GM10248 (cell line): Measurements from ENCODE around the gene DACT3.
A peak's percentile ranks its signal among the peaks of the same experiment; 100 is the strongest.

Source experiments
- CTCF ChIA-PET: fragments of 300-600 bp; sonication (Branson Sonifier 250); formaldehyde crosslinking; extraction: SDS; loops from one replicate; lab custom pipeline; 2021; ENCODE audit warnings: antibody characterized with exemption; lab: Yijun Ruan, JAX
- POLR2A ChIA-PET: fragments of 350-650 bp; sonication (Branson Sonifier 250); formaldehyde crosslinking; extraction: SDS; loops from one replicate; lab custom pipeline; 2020; ENCODE audit warnings: antibody characterized with exemption; lab: Yijun Ruan, JAX
- DNase-seq: peaks from one replicate; pipeline ENCODE4 v3.0.0; 2012; ENCODE audit errors: extremely low spot score
- TF ChIP-seq, protein P1 (sequence below): IDR thresholded peaks from 2 replicates; pipeline ENCODE4 v1.5.1; 2012; ENCODE audit warnings: mild to moderate bottlenecking, low read depth; ENCODE audit errors: extremely low read depth, missing control alignments, control extremely low read depth

DACT3 gene

DNA sequence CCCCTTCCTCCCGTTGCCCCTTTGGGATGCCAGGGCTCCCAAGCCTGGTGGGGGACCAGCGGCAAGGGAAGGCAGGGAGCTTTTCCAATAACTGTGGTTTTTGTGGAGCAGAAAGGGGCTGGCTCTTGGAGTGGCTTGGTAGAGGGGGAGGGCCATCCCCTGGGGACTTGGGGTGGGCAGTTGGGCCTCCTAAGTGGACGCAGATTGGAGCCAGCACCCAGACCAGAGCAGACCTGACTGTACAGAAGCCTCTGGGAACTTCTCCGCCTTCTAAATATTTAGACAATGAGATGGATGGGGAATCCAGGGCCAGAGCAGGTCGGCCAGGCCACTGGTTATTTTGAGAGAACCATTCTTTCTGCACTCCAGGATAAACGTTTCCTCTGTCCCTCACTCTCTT lies 40.3 kb downstream of the DACT3 start:
- ChIA-PET POLR2A (no interaction called here), CTCF (interaction anchor here (1.1 to 18.5 kb wide), 4 partner anchors 8 to 128 kb away, joined by 3 to 287 read pairs (median 48); partner anchors contain the start of gene DACT3)
- TF ChIP-seq, protein P1, sequence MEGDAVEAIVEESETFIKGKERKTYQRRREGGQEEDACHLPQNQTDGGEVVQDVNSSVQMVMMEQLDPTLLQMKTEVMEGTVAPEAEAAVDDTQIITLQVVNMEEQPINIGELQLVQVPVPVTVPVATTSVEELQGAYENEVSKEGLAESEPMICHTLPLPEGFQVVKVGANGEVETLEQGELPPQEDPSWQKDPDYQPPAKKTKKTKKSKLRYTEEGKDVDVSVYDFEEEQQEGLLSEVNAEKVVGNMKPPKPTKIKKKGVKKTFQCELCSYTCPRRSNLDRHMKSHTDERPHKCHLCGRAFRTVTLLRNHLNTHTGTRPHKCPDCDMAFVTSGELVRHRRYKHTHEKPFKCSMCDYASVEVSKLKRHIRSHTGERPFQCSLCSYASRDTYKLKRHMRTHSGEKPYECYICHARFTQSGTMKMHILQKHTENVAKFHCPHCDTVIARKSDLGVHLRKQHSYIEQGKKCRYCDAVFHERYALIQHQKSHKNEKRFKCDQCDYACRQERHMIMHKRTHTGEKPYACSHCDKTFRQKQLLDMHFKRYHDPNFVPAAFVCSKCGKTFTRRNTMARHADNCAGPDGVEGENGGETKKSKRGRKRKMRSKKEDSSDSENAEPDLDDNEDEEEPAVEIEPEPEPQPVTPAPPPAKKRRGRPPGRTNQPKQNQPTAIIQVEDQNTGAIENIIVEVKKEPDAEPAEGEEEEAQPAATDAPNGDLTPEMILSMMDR: no peak
- DNase-seq: no peak

DNA sequence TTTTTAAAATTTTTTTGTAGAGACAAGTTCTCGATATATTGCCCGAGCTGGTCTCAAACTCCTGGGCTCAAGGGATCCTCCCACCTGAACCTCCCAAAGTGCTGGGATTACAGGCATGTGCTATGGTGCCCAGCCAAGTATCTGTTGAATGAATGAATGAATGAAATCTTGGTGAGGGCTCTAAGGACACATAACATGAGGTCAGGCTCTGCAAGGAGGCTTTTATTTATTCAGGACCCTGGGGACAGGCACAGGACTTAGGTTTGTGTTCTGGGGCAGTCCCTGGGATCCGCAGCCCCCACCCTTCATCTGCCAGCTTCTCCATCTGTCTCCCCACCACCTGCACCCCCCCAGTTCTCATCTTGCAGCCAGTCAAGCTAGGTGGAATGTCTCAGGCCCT lies 40.7 kb downstream of the DACT3 start:
- DNase-seq: no peak
- ChIA-PET CTCF (interaction anchor here (0.7 to 18.5 kb wide), 7 partner anchors 8 to 129 kb away, joined by 3 to 287 read pairs (median 30); partner anchors contain the start of gene DACT3), POLR2A (interaction anchor here (0.7 kb wide), 1 partner anchor 54 kb away, joined by 3 read pairs; no protein-coding TSS in a partner anchor)
- TF ChIP-seq, protein P1: no peak

DNA sequence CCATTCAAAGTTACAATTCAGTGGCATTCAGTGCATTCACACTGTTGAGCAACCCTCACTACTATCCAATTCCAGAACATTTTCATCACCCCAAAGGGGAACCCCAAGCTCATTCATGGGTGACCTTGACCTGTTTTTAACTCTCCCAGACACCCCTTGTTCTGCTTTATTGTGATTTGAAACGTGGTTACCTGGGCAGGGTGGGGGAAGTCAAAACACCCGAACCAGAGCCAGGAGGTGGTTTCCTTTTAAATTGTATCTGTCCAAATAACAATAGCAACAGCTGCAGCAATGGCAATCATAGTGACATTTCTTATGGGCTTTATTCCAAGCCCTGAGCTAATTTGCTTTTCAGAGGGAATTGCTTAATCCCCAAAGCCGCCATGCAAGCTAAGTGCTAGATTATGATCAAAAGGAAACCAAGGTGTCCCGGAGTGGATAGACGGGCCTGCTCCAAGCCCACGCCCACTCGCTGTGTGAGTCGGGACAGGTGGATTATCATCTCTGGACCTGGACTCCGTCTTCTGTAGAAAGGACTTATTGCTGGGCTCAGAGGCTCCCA lies 42.2 kb downstream of the DACT3 start:
- CTCF ChIA-PET: interaction anchor here (0.9 to 18.5 kb wide), 8 partner anchors 10 to 139 kb away, joined by 3 to 287 read pairs (median 6); partner anchors contain the start of gene DACT3
- DNase-seq: no peak
- POLR2A ChIA-PET: interaction anchor here (0.7 kb wide), 1 partner anchor 42 kb away, joined by 3 read pairs; the partner anchor contains the start of gene DACT3
- TF ChIP-seq, protein P1: no peak

DNA sequence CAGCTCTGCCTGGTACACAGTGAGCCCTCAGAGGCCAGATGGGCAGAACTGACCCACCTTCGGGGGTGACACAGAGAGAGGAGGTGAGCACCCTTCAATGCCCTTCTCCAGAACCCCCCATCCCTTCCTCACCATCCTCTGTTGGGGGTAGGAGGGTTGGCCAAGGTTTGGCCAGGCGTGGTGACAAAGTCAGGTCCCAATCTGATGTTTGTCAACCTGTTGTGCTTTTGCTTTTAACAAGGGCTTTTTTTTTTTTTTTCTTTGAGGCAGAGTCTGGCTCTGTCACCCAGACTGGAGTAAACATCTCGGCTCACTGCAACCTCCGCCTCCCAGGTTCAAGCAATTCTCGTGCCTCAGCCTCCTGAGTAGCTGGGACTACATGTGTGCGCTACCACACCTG lies 43.4 kb downstream of the DACT3 start:
- CTCF ChIA-PET: interaction anchor here (0.7 to 18.5 kb wide), 16 partner anchors 11 to 139 kb away, joined by 3 to 287 read pairs (median 5); partner anchors contain the start of genes CALM3 and DACT3
- POLR2A ChIA-PET: interaction anchor here (0.9 kb wide), 1 partner anchor 17 kb away, joined by 3 read pairs; the partner anchor contains the start of gene CALM3
- DNase-seq: no peak
- TF ChIP-seq, protein P1: no peak

DNA sequence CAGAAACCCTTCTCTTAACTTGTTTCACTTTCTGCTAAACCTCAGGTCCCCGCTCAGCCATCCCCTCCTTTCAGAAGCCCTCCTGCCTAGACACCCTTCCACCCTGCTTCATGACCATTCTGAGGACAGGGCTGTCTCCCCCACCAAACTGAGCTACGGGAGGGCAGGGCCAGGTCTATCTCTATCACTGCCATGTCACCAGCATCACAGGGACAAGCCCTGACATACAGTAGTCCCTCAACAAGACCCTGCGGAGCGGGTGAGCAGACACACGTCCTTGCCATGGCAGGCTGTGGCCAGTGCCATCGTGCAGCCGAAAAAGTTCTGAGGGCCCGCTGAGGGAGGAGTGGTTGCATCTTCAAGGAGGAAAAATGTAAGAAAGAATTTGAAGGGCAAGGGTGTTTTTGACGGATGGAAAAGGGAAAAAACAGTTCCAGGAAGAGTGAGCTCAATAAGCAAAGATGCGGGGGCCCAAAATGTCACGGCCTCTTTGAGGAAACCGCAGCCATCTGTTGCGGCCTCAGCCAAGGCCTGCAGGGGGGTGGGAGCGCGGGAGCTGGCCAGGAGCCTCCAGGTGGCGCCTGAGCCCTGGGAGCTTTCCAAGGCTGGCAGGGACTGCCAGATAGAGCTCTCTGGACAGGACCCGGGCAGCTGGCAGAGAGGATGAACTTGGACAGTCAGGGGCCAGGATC lies 44.2 kb downstream of the DACT3 start:
- TF ChIP-seq, protein P1: peak; percentile 65
- POLR2A ChIA-PET: interaction anchor here (0.6 to 0.9 kb wide), 2 partner anchors 16 to 132 kb away, joined by 3 to 6 read pairs; partner anchors contain the start of gene CALM3
- no peak for DNase-seq

DNA sequence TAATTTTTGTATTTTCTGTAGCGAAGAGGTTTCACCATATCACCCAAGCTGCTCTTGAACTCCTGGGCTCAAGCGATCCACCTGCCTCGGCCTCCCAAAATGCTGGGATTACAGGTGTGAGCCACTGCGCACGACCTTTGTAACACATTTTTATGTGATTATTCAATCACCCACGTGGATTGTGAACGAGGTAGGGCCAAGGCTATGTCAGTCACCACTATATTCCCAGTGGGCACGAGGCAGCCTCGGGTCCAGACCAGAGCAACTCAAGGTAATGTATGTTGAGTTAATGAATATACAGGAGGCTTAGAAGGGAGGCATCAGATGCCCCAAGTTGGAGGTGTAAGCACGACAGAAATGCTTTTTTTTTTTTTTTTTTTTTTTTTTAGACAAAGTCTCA lies 45.0 kb downstream of the DACT3 start:
- POLR2A ChIA-PET: no interaction called here
- no peak for DNase-seq
- TF ChIP-seq, protein P1: no peak
- CTCF ChIA-PET: interaction anchor here (1.6 to 18.5 kb wide), 11 partner anchors 9 to 138 kb away, joined by 4 to 287 read pairs (median 7); partner anchors contain the start of genes CALM3, DACT3 and PTGIR

More for the DNA sequence above, 44.2 kb downstream of the DACT3 start:
- CTCF ChIA-PET: interaction anchor here (0.7 to 18.5 kb wide), 19 partner anchors 8 to 139 kb away, joined by 3 to 287 read pairs (median 5); partner anchors contain the start of genes CALM3, DACT3 and PTGIR
